GM11168 (cell line): ENCODE results near the gene C6orf141.
"Not testable (repeated sequence)": the region's sequence is repeated elsewhere in the genome, so short reads cannot be mapped to it uniquely, and the experiment has no call there.

Experiments used
- in situ Hi-C: fragments of 300-500 bp; cut with MboI; formaldehyde crosslinking; loops from one replicate; pipeline ENCODE4 v1.12.0; 2022; ENCODE audit warnings: low sequenced_read_pairs; ENCODE audit not compliant: unreplicated experiment

C6orf141 gene

GRCh38 chr6:49564552-49564951 lies 14.1 kb downstream of the C6orf141 start:
- in situ Hi-C loops, result no loop called here

- in situ Hi-C loops, result no loop called here
Measured at GRCh38 chr6:49565261-49565660, 14.8 kb downstream of the C6orf141 start.

GRCh38 chr6:49565855-49566254 lies 15.4 kb downstream of the C6orf141 start:
- in situ Hi-C loops, result no loop called here

GRCh38 chr6:49570474-49571079 lies 20.1 kb downstream of the C6orf141 start:
- in situ Hi-C loops, result no loop called here

- in situ Hi-C loops, result no loop called here
Measured at GRCh38 chr6:49576618-49577017, 26.1 kb downstream of the C6orf141 start.

- in situ Hi-C loops, result no loop called here
Measured at GRCh38 chr6:49579649-49580048, 29.2 kb downstream of the C6orf141 start.

GRCh38 chr6:49582529-49582928 lies 32.1 kb downstream of the C6orf141 start:
- in situ Hi-C loops, result no loop called here

GRCh38 chr6:49587262-49587661 lies 36.8 kb downstream of the C6orf141 start:
- in situ Hi-C loops, result not testable (repeated sequence)
